HL-60/S4 treated with retinoic acid at 250 ng/mL for 4 days and 3 days (cell line): ENCODE results near the gene AMFR.
"Not testable (repeated sequence)": the region's sequence is repeated elsewhere in the genome, so short reads cannot be mapped to it uniquely, and the experiment has no call there.

ENCODE experiments used
- in situ Hi-C: fragments of 300-500 bp; cut with MboI; formaldehyde crosslinking; loops from 2 replicates; pipeline ENCODE4 v1.7.0; 2022; ENCODE audit warnings: low sequenced_read_pairs

The AMFR gene

GRCh38 chr16:56396724-56397123 lies 28.6 kb downstream of the AMFR start:
- in situ Hi-C loops, result not testable (repeated sequence)

GRCh38 chr16:56389554-56389953 lies 35.8 kb downstream of the AMFR start:
- in situ Hi-C loops, result no loop called here

GRCh38 chr16:56388209-56388608 lies 37.1 kb downstream of the AMFR start:
- in situ Hi-C loops, result no loop called here

- in situ Hi-C loops, result no loop called here
Measured at GRCh38 chr16:56387396-56387795, 37.9 kb downstream of the AMFR start.

GRCh38 chr16:56384074-56384721 lies 41.1 kb downstream of the AMFR start:
- in situ Hi-C loops, result no loop called here

GRCh38 chr16:56382901-56383355 lies 42.4 kb downstream of the AMFR start:
- in situ Hi-C loops, result no loop called here

- in situ Hi-C loops, result no loop called here
Measured at GRCh38 chr16:56382459-56382858, 42.9 kb downstream of the AMFR start.

- in situ Hi-C loops, result not testable (repeated sequence)
Measured at GRCh38 chr16:56380778-56381485, 44.4 kb downstream of the AMFR start.

- in situ Hi-C loops, result not testable (repeated sequence)
Measured at GRCh38 chr16:56379044-56379443, 46.3 kb downstream of the AMFR start.

- in situ Hi-C loops, result not testable (repeated sequence)
Measured at GRCh38 chr16:56375792-56376191, 49.6 kb downstream of the AMFR start.

GRCh38 chr16:56373003-56373402 lies 52.3 kb downstream of the AMFR start:
- in situ Hi-C loops, result no loop called here

GRCh38 chr16:56372013-56372634 lies 53.2 kb downstream of the AMFR start:
- in situ Hi-C loops, result no loop called here

GRCh38 chr16:56371660-56371937 lies 53.7 kb downstream of the AMFR start:
- in situ Hi-C loops, result no loop called here

GRCh38 chr16:56370875-56371659 lies 54.3 kb downstream of the AMFR start:
- in situ Hi-C loops, result no loop called here

GRCh38 chr16:56370185-56370874 lies 55.0 kb downstream of the AMFR start:
- in situ Hi-C loops, result no loop called here

- in situ Hi-C loops, result no loop called here
Measured at GRCh38 chr16:56369202-56369601, 56.1 kb downstream of the AMFR start.

- in situ Hi-C loops, result no loop called here
Measured at GRCh38 chr16:56368545-56368944, 56.8 kb downstream of the AMFR start.

- in situ Hi-C loops, result no loop called here
Measured at GRCh38 chr16:56367764-56368163, 57.6 kb downstream of the AMFR start.

- in situ Hi-C loops, result no loop called here
Measured at GRCh38 chr16:56366945-56367344, 58.4 kb downstream of the AMFR start.

- in situ Hi-C loops, result no loop called here
Measured at GRCh38 chr16:56365552-56365951, 59.8 kb downstream of the AMFR start.

- in situ Hi-C loops, result no loop called here
Measured at GRCh38 chr16:56364865-56365264, 60.5 kb downstream of the AMFR start.
